Right atrium auricular region (tissue), 2 donors: ENCODE measurements around the gene BCL10. TPM values are rescaled to one million over a fixed set of nuclear protein-coding genes. Genes with fewer than 3 reads are reported as not detected.

Experiments
- DNase-seq: peaks from one replicate; pipeline ENCODE4 v3.0.0-alpha.2; 2019; ENCODE audit warnings: low spot score
- H3K27ac ChIP-seq, 2 donors: fragments of 200-600 bp; sonication (generic); 1 replicate in 1 of 2; 2 replicates in 1 of 2; pipeline ENCODE4 v1.5.1; 2016 to 2019
- H3K27me3 ChIP-seq, 2 donors: fragments of 200-600 bp; sonication (generic); one replicate each; pipeline versions ENCODE4 v1.5.1 to v1.6.0; 2017 to 2019
- H3K36me3 ChIP-seq: fragments of 200-600 bp; sonication (generic); one replicate; pipeline ENCODE4 v1.5.1; 2016
- H3K4me1 ChIP-seq, 2 donors: fragments of 200-600 bp; sonication (generic); one replicate each; pipeline versions ENCODE4 v1.5.1 to v1.6.0; 2017 to 2019
- H3K4me3 ChIP-seq, 2 donors: fragments of 200-600 bp; sonication (generic); 1 replicate in 1 of 2; 2 replicates in 1 of 2; pipeline ENCODE4 v1.5.1; 2017 to 2019; ENCODE audit warnings: mild to moderate bottlenecking in 1 of 2, moderate library complexity in 1 of 2
- H3K9me3 ChIP-seq, 2 donors: fragments of 200-600 bp; sonication (generic); one replicate each; pipeline ENCODE4 v1.5.1; 2019
- total RNA-seq, 2 donors: library from RNA; depleted of rRNA; stranded (reverse); fragments of >200 nt; gene quantifications; one replicate each; pipeline ENCODE4 v1.1.0, GENCODE V29; 2016
- TF ChIP-seq, protein P1 (sequence below), 2 donors: fragments of 200-600 bp; sonication (generic); IDR thresholded peaks; one replicate each; pipeline ENCODE4 v1.5.1; 2019; ENCODE audit warnings: antibody characterized with exemption in 2 of 2

The BCL10 gene
- total RNA-seq, 2 donors from 2014 or later = 7.5 to 8.0 TPM

DNA sequence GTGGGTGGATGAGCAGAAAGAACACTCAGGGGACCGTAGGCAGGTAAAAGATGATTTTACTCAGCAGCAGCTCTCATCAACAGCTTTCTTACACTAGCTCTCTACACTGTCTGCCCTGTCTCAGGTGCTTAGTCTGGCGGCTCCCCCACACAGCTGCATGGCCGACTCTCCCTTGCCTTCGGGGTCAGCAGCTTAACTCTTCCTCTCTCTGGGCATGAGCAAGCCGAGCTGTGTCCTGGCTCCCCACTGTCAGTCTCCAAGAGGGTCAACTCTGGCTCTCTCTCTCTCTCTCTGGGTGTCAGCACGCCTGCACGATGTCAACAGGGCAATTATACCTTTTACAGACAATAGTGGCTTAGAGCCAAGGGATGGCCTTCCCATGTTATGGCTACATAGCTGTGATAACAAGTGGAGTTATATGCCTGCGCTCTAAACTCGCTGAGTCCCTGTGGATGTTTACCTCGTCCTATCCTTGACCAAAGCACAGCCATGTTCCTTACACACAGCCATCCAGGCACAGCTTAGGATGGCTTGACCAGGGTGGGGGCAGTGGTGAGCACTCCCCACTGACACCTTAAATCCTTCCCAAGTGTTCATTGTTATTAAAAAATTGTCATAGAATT, 3.1 kb upstream of the BCL10 start:
- Histone ChIP-seq H3K9me3 (no peaks in the 10 kb centered on the region), H3K27me3 (no peaks in the 10 kb centered on the region), H3K4me1 (peaks cover 0 to 17% of the 10 kb centered on the region in 2 donors), H3K27ac (peak overlapping the region; percentile 51 to 67), H3K4me3 (no peak overlapping the region), H3K36me3 (no peaks in the 10 kb centered on the region)
- no peak for DNase-seq
- TF ChIP-seq, protein P1, sequence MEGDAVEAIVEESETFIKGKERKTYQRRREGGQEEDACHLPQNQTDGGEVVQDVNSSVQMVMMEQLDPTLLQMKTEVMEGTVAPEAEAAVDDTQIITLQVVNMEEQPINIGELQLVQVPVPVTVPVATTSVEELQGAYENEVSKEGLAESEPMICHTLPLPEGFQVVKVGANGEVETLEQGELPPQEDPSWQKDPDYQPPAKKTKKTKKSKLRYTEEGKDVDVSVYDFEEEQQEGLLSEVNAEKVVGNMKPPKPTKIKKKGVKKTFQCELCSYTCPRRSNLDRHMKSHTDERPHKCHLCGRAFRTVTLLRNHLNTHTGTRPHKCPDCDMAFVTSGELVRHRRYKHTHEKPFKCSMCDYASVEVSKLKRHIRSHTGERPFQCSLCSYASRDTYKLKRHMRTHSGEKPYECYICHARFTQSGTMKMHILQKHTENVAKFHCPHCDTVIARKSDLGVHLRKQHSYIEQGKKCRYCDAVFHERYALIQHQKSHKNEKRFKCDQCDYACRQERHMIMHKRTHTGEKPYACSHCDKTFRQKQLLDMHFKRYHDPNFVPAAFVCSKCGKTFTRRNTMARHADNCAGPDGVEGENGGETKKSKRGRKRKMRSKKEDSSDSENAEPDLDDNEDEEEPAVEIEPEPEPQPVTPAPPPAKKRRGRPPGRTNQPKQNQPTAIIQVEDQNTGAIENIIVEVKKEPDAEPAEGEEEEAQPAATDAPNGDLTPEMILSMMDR (IDR thresholded peaks at IDR 0.05) = no peak

DNA sequence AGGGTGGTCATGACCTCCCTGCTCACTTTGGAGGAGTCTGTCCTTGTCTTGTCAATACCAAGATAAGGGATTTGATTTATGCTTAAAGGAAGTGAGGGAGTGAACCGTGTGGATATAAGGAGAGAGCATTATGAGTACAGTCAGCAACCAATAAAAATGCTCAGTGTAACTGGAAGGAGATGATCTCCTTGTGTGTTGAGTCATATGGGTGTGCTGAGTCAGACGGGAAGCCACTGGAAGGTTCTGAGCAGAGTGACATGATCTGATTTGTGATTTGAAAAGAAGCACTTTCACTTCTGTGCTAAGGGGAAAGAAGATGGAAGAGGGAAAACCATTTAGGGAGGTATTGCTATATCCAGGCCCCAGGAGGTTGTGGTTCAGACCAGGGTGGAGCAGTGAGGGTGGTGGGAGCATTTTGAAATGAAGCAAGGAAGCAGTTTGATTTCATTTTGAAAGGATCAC, 2.5 kb upstream of the BCL10 start:
- Histone ChIP-seq H3K9me3 (no peaks in the 10 kb centered on the region), H3K27me3 (no peaks in the 10 kb centered on the region), H3K27ac (peak overlapping the region; percentile 51 to 67), H3K4me1 (peaks cover 0 to 24% of the 10 kb centered on the region in 2 donors), H3K36me3 (no peaks in the 10 kb centered on the region), H3K4me3 (no peak overlapping the region)
- TF ChIP-seq, protein P1 (IDR thresholded peaks at IDR 0.05) = no peak
- DNase-seq = peak; percentile 69

DNA sequence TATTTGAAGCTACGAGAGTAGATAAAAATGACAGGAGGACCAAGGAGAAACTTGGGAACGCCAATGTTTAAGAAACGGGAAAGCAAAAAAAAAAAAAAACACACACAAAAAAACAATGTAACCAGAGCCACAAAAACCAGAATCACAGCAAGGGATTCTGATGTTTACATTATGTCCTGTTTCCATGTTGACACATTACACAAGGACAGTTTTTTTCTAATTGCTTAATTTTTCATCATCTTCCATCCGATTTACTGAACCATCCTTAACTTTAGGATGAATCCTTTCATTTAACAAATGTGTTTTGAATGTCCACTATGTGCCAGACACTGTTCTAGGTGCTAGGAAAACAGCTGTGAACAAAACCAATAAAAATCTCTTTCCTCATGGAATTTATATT, 1.4 kb upstream of the BCL10 start:
- Histone ChIP-seq H3K36me3 (no peaks in the 10 kb centered on the region), H3K4me3 (no peak overlapping the region), H3K27ac (no peak overlapping the region), H3K4me1 (peaks cover 0 to 26% of the 10 kb centered on the region in 2 donors), H3K27me3 (no peaks in the 10 kb centered on the region), H3K9me3 (no peaks in the 10 kb centered on the region)
- no peak for DNase-seq
- TF ChIP-seq, protein P1 (IDR thresholded peaks at IDR 0.05) = no peak

DNA sequence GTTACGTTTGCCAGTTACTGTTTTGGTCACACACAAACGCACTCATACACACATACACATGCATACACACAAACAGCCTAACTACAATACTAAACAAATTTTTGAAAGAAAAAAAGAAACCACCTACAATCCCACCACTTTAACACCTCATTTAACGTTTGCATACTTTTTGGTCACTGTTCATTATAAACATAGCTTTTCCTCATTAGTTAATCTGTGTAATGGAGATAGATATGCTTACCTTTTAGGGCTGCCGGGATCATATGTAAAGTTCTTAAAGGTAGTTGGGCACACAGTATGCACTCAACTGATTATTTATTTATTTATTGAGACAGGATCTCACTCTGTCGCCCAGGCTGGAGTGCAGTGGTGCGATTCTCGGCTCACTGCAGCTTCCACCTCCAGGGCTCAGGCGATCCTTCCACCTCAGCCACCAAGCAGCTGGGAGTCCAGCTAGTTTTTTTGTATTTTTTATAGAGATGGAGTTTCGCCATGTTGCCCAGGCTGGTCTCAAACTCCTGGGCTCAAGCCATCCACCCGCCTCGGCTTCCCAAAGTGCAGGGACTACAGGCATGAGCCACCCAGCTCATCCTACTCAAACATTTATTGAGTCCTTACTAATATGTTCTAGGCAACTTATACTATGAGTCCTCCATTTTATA, 677 bp upstream of the BCL10 start:
- peak overlapping the region; percentile 86 to 92 for H3K4me3 ChIP-seq
- no peak for DNase-seq

DNA sequence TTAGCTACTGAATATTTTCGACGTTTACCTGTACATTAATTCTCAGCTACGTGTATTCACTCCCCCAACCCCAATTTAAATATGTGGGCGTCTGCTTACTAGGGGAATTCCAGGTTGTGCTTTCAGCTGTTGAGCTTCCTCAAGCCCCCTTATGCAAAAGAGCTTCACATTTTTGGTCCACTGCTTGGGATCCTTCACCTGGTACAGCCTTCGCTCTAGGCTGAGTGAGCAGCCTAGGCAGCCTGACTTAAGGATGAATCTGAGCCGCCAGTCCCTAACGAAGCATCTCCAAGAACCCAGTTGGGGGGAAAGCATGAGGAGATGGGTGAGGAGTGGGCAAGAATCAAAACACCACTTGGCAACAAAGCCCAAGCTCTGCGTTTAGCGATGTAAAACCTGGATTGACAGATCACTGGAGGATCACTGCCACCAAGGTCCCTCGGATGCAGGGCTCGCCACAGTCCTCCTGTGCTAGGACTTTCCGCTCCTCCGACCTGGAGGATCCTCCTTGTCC, 674 bp downstream of the BCL10 start:
- Histone ChIP-seq H3K36me3 (no peaks in the 10 kb centered on the region), H3K27me3 (no peaks in the 10 kb centered on the region), H3K9me3 (no peaks in the 10 kb centered on the region), H3K4me3 (peak overlapping the region; percentile 86 to 92), H3K27ac (peak overlapping the region; percentile 95 to 98), H3K4me1 (peaks cover 0 to 36% of the 10 kb centered on the region in 2 donors)
- TF ChIP-seq, protein P1 (IDR thresholded peaks at IDR 0.05) = no peak
- DNase-seq = no peak

More for the DNA sequence above, 677 bp upstream of the BCL10 start:
- H3K27me3 ChIP-seq = no peaks in the 10 kb centered on the region
- H3K9me3 ChIP-seq = no peaks in the 10 kb centered on the region
- no peaks in the 10 kb centered on the region for H3K36me3 ChIP-seq
- TF ChIP-seq, protein P1 (IDR thresholded peaks at IDR 0.05) = no peak
- H3K4me1 ChIP-seq = peaks cover 0 to 30% of the 10 kb centered on the region in 2 donors
- H3K27ac ChIP-seq = peak overlapping the region; percentile 95 to 98
